NCI-H2227 treated with DMSO at 0.1 percent for 48 hours (cell line): ENCODE data around the gene GK2.

Source experiments
- DNase-seq: peaks from one replicate; lab custom pipeline; 2025; lab: John Stamatoyannopoulos, UW

GK2 gene

DNA sequence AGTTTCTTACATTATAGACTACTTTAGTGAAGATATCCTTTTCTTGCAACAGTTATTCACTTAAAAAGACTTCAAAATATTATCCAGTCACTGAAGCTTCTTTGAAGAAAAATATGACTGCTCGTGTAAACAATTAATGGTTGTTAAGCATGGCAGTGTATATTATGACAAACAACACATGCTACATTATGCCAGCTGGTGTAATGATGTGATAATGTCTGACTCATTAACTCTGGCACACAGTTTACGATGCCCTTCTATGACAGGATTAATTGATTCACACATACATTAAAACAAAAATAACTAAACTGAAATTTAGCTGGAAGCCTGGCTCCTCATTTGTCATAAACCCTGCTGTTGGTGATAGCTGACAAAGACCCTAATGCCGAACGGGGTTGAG, 22.4 kb downstream of the GK2 start:
- no peak for DNase-seq

GRCh38 chr4:79381161-79381560, 26.9 kb downstream of the GK2 start:
- DNase-seq = no peak

GRCh38 chr4:79370026-79370425, 38.0 kb downstream of the GK2 start:
- no peak for DNase-seq

DNA sequence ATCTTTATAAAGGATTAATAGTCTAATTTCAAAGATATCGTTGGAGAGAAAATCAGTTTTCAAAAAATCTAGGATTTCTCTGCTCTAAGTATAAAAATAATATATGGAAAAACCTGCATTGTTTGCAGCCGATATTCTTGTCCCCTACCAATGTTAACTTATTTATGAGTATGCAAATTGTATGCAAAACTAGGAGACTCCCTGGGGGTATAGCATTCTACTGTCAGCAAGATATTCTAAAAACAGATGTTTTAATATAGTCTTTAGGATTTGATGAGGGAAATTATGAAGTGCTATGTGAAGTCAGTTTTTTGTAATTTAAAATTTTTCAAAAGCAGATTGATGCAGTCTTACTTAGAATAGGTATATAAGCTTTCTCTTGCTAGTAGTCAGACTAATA, 40.9 kb downstream of the GK2 start:
- no peak for DNase-seq

- no peak for DNase-seq
Measured at GRCh38 chr4:79366422-79366821, 41.6 kb downstream of the GK2 start.

GRCh38 chr4:79364061-79364460, 44.0 kb downstream of the GK2 start:
- no peak for DNase-seq

DNA sequence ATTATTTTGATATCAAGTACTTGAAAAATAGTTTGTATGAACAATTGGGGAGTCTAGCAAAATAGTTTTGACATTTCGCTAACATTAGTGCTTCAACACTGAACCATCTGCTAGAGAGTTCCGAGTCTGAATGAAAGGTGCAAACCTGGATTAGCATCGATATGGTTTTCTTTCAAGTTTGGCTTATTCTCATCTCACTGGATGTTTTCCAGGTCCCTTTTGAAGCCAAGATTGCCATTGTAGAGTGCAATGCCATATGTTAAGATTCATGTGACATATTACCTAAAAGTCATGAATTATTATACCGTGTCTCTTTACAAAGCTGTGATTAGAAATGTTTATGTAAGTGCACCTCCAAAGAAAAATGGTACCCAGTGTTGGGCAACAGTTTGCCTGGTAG, 45.4 kb downstream of the GK2 start:
- DNase-seq = no peak

- no peak for DNase-seq
Measured at GRCh38 chr4:79360006-79360405, 48.0 kb downstream of the GK2 start.

GRCh38 chr4:79358438-79358837, 49.6 kb downstream of the GK2 start:
- DNase-seq = no peak

GRCh38 chr4:79357365-79357764, 50.7 kb downstream of the GK2 start:
- DNase-seq = peak; percentile 41
